GM18520 (cell line): ENCODE measurements around the gene ADSL.

Experiments
- ATAC-seq: cut with Tn5 transposase; IDR thresholded peaks from one replicate; pipeline ENCODE4 v1.9.1; 2021; ENCODE audit not compliant: unreplicated experiment

Gene ADSL

DNA sequence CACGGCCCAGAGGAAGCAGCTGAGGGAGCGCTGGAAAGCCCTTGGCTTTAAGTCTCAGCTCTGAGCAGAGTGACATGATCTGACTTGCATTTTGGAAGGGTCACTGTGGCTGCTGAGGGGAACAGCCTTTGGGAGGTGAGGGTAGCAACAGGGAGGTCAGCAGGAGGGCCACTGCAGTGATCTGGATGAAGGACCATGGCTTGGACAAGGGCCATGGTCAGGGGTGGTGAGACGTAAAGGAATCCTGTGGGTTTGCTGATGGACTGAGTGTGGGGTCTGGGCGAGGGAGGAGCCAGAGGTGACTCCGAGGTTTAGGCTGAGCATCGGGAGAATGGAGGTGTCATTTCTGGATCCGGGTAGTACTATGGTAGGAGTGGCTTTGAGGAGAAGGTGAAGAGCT is 57.4 kb downstream of the ADSL start:
- no peak for ATAC-seq

DNA sequence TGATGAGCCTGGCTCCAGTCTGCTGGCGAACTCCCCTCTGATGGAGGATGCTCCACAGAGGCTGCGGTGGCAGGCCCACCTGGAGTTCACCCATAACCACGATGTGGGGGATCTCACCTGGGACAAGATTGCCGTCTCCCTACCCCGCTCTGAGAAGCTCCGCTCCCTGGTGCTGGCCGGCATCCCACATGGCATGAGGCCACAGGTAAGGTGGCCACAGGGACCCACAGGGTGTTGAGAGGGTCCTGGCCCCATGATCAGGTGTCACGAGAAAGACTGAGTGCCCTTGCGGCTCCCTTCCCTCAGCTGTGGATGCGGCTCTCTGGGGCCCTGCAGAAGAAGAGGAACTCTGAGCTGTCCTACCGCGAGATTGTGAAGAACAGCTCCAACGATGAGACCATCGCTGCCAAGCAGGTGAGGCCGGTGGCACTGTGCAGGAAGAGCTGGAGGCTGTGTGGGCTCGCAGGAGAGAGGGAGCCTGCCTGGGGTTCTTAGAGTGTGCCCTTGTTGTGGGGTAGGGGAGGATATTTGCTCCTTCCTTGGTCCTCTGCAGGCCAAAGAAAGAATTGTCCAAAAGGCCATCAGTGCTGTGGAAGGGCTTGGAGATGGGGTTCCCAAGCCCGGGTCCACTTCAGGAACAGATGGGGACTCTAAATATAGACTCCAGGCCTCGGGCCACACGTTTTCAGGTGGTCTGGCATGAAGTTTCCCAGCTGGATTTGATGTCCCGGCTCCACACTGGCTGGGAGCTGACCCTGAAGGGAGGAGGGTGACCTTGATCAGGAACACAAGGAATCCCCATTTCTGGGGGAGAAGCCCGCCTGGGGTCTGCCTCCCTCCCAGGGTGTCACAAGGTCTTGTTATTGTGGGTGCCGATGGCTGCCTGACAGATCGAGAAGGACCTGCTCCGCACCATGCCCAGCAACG is 58.2 kb downstream of the ADSL start:
- ATAC-seq = no peak

DNA sequence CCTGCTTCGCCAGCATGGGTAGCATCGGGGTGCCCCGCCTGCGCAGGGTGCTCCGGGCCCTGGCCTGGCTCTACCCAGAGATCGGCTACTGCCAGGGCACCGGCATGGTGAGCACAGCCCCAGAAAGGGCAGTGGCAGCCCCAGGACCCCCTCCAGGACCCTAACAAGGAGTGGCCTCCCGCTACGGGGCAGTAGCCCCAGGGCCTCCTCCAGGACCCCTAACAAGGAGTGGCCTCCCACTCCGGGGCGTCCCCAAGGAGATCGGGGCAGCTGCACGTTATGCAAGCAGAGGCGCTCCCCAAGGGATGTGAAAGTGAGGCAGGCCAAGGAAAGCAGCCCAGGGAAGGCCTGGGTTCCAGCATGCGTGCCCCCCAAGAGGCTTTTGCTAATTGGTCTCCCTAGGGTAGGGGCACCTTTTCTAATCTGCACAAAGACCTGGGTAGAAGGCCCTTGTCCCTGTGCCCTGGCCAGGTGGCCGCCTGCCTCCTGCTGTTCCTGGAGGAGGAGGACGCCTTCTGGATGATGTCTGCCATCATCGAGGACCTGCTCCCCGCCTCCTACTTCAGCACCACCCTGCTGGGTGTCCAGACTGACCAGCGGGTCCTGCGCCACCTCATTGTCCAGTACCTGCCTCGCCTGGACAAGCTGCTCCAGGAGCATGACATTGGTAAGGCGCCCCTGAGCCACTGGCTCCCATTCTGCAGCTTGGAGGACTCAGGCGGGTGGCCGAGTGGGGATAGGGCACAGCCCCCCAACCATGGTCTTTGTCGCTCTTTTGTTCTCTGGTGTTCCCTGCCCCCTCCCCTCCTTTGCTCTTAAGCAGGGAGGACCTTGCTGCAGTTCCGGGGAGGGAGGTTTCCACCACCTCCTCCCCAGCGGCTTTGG is 59.1 kb downstream of the ADSL start:
- ATAC-seq = no peak

DNA sequence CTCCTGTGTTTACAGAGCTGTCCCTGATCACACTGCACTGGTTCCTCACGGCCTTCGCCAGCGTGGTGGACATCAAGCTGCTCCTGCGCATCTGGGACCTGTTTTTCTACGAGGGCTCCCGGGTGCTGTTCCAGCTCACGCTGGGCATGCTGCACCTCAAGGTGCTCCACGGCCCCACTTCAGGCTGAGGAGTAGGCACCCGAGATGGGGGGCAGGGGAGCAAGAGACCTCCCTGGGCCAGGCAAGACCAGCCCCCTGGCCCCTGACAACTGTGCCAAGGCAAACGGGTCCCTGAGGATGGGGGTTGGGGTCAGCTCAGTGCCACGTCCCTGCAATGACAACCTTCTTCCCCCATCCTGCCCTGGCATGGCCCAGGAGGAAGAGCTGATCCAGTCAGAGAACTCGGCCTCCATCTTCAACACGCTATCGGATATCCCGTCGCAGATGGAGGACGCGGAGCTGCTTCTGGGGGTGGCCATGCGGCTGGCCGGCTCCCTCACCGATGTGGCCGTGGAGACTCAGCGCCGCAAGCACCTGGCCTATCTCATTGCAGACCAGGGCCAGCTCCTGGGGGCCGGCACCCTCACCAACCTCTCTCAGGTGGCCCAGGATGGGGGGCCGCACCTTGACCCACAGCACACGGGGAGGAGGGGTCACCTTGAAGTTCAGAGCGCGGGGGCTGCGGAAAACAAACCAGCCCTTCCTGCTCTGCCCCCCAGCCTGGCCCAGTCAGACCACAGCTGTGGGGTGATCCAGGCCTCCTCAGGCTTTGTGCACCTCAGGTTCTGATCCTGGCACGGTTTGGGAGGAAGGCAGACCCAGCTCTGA is 60.0 kb downstream of the ADSL start:
- ATAC-seq = no peak

DNA sequence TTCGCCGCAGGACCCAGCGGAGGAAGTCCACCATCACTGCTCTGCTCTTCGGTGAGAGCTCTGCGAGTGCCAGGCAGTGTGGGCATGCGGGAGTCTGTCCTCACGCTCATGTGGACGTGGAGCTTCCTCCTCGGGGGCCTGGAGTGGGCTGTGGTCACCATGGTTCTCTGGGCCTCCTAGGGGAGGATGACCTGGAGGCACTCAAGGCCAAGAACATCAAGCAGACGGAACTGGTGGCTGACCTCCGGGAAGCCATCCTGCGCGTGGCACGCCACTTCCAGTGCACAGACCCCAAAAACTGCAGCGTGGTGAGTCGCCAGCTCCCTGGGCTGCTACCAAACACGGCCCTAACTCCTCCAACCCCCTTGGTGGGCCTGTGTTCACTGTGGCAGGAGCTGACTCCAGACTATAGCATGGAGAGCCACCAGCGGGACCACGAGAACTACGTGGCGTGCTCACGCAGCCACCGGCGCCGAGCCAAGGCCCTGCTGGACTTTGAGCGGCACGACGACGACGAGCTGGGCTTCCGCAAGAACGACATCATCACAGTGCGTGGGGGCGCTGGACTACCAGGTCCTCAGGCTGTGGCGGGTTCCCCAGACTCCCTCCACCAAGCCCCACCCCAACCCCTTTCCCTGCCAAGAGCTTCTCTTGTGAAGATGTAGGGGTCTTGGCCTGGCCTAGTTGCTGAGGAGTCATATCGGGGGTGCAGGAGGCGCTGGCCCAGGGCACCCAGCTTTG is 60.9 kb downstream of the ADSL start:
- ATAC-seq = no peak

DNA sequence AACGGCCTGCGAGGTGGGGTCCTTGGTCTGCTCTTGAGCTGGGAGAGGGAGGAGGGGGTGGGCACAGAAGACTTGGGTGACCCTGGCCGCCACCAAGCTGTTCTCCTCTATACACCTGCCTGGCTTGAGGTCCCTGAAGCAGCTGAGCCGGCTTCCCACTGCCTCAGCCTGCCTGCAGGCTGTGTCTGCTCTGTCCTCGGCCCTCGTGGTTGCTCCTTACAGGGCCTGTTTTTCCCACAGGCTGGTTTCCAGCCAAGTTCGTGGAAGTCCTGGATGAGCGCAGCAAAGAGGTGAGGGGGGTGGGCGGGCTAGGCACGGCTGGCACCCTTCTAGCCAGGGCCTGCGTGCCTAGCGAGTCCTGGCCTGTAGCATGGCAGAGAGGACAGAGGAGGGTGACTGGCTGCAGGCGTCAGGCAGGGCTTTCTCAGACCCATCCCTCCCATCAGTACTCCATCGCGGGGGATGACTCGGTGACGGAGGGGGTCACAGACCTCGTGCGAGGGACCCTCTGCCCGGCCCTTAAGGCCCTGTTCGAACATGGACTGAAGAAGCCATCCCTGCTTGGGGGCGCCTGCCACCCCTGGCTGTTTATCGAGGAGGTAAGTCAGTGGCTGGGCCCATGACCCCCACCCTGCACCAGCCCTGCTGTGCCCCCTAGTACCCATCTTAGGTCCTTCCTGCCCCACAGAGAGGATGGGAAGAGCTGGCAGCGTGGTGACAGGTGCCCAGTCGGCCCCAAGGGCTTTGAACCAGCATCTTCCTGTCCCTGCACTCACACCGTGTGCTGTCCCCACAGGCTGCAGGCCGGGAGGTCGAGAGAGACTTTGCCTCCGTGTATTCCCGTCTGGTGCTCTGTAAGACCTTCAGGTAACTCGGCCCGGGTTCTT is 61.8 kb downstream of the ADSL start:
- ATAC-seq = no peak

DNA sequence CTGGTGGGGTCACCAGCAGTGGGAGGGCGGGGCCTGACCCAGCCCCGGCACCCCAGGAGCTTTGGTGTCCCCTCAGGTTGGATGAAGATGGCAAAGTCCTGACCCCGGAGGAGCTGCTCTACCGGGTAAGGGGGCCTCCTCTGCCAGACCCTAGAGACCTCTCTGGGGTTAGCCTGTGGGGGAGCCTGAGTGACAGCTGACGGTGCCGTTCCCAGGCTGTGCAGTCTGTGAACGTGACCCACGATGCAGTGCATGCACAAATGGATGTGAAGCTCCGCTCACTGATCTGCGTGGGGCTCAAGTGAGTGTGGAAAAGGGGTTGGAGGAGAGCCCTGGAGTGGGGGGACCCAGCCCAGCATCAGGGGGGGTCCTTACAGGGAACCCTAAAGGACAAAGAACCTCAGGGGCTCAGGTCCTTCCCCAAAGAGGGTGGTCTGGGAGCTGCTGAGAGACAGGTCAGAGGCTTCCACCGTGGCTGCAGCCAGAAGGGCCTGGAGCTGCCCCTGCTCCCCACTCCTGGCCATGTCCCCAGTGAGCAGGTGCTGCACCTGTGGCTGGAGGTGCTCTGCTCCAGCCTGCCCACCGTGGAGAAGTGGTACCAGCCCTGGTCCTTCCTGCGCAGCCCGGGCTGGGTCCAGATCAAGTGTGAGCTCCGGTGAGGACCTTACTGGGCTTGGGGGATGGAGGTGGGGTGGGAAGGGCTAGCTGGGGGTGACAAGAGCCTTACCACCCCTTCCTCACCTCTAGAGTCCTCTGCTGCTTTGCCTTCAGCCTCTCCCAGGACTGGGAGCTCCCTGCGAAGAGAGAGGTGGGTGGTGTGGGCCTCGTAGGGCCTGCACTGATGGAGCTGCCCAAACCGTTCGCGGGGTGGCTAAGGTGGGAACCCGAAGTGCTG is 62.7 kb downstream of the ADSL start:
- no peak for ATAC-seq

DNA sequence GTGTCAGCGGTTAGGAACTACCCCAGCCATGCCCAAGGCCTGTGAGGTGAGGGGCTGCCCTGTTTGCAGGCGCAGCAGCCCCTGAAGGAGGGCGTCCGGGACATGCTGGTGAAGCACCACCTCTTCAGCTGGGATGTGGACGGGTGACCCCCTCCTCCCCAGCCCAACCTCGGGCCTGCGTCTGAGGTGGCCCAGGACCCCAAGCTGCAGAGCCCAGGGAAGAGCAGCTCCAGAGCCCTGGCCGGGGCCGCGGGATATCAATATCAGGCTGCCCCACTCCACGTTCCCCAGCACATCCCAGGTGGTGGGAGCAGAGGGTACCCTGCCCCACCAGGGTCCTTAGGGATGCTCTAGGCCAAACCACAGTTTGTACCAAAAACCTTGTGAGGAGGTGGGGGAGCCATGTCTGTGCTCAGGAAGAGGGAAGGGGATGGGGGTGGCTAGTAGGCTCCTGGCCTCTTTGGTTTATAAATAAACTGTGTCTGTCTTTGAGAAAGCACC is 63.4 kb downstream of the ADSL start:
- no peak for ATAC-seq

DNA sequence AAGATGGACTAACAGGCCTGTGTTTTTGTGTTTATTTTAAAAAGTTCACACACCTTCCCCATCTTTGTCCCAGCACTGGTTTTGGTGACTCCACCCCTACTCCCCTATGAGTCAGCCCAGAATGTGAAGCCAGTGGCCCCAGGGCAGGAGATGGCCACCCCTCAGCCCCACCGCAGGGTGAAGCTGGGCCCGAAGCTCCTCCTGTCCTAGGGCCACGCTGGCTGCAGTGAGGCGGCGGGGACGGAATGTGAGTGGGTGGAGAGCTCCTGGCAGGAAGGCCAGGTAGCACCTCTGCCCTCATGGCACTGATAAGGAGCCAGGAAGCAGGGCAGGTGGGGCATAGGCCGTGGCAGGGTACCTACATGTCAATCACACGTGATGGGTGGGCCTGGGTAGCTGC is 64.0 kb downstream of the ADSL start:
- ATAC-seq = no peak

DNA sequence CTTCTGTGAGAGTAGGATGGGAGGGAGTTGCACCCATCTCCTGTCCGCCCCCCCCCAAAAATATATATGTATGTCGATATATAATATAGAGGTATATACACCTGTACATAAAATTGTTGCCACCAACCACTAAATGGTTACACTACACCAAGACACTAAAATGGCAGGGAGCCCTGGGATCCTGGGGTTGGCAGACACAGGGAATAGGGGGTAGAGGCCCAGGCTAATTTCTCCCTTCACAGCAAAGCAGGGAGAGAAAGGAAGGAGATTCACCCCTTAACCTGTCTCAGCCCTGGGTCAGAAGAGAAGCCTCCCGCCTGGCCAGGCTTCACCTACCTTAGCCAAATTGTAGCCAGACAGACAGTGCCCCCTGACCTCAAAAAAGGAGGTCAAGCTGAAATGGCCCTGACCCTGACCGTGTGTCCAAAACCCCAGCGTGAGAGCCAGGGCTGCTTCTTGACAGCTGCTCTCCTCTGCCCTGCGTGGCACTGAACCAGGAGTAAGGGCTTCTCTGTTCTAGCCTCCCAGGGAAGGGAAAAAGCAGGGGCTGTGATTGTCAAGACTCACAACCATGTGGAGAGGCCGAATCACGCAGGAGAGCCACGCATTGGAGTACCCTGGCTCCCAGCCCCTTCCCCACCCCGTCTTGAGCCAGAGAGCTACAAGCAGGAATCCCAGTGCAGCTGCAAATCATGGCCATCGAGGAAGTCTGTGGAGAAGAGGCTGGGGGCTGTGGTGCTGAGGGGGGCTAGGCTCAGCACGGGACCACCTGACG is 64.6 kb downstream of the ADSL start:
- no peak for ATAC-seq

DNA sequence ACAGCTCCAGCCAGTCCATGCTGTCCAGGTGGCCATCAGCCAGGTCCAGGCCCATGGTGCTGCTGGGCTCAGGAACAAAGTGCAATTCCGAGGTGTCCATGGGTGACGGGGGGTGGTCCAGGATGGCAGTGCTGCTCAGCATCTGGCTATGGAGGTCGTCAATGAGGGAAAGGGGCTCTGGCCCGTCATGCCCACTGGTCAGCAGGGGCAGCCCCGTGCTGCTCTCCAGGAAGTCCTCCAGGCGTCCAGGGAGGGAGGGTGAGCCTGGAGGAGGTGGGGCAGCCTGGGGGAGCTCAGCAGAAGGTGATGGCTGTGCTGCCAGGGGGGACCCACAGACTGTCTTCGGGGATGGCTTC is 65.2 kb downstream of the ADSL start:
- no peak for ATAC-seq

DNA sequence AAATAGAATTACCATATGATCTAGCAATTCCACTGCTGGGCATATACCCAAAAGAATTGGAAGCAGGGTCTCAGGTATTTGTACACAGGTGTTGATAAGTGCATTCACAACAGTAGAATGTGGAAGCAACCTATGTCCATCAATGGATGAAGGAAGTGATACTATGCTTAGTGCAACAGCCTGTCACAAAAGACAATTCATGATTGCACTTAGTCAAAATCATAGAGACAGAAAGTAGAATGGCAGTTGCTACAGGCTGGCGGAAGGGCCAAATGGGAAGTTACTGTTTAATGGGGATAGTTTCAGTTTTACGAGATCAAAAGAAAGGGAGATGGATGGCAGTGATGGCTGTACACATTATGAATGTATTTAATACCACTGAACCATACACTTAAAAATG is 66.1 kb downstream of the ADSL start:
- ATAC-seq = no peak

DNA sequence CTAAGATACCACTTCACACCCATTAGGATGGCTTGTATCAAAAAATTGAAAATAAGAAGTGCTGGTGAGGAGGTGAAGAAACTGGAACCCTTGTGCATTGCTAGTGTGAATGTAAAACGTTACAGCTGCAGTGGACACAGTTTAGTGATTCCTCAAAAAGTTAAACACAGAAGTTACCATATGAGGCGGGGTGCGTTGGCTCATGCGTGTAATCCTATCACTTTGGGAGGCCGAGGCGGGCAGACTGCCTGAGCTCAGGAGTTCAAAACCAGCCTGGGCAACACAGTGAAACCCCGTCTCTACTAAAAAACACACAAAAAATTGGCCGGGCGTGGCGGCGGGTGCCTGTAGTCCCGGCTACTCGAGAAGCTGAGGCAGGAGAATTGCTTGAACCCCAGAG is 67.6 kb downstream of the ADSL start:
- no peak for ATAC-seq

DNA sequence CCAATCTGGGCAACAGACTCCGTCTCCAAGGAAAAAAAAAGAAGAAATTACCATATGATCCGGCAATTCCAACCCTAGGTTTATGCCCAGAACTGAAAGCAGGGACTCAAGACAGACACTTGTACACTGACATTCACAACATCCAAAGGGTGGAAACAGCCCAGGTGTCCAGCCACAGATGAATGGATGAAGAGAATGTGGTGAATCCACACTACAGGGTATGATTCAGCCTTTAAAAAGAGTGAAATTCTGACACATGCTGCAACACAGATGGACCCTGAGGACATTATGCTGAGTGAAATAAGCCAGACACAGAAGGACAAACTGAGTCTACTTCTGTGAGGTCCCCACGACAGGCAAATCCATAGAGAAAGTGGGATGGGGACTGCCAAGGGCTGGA is 68.0 kb downstream of the ADSL start:
- ATAC-seq = no peak

DNA sequence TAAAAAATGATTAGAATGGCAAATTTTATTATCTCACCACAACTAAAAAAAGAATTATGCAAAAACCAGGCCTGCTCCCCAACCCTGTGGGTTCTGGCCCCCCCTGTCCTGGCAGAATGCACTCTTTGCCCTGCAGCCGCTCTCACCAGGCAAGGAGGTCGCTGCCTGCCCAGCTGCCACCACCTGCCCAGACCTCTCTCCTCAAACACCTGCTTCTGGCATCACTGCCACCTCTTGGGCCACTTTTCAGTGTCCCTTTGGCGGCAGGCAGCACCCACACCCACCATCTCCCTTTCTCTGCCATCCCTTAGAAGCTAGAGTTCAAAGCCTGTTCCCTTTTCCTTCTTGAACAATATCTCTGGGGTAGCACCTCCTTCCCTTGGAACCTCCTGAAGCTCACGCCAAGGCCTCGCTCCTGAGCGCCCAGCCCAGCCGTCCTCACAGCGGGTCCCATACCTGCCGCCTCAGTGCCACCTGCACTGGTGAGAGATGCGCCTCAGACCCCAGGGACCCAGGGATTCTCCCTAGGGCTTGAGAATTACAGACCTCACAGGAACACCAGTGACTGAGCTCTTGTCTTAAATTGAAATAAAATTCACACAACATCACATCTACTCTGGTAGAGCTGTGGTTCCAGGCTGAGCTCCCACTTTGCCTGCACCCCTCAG is 68.7 kb downstream of the ADSL start:
- no peak for ATAC-seq

DNA sequence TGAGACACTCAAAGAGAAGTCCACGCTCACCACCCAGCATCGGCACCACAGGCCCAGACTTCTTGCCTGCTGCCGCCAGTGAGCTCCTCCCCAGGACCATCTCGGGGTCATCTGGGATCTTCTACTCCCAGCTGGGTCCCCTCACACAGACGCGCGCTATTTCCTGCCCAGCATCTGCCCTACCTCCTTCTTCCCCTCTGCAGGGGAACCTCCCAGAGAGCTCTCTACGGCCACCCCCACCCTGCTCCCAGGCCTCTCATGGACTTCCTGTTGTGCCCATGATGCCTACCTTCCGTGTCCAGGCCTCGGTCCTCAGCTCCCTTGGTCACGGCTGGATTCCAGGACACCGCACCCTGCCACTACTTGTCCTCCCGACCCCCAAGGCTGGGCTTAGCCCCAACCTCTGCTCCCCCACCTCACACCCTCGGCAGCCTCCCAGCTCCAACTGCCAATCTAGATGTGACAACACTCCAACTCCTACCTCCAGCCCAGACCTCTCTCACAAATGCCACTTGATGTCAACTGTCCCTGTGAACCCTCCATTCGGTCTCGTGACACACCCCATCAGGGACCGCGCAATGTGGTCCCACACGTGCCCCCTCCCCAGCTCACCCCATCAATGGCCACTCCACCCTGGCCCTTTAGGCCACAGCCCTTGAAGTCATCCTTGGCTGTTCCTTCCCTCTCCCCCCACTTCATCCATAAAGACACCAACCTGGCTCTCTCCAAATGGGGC is 69.4 kb downstream of the ADSL start:
- ATAC-seq = no peak

DNA sequence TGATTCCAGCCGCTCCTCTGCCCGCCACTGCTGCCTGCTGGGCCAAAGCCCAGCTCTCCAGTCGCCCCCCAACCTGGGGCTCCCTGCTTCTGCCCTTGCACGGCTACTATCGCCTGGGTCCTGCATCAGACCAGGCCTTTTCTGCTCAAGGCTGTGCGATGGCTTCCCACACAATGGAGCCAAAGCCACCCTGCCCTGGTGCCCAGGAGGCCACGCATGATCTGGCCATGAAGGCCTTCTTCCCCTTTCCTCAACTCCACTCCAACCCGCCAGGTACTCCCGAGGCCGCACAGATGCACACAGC is 69.9 kb downstream of the ADSL start:
- ATAC-seq = no peak
